ENCODE measurements around the gene CUL9.

GRCh38 chr6:43144879-43145278 is 37.1 kb upstream of the CUL9 start:
- TF ChIP-seq CTCF (conservative IDR thresholded peaks at IDR 0.05 in 1 of 2, IDR thresholded peaks at IDR 0.05 in 1 of 2; ENCODE audit: extremely low read depth in 1 of 2, insufficient read depth in 1 of 2, low read depth in 1 of 2, low read length in 2 of 2) (no peak), EZH2 (IDR thresholded peaks at IDR 0.05; ENCODE audit: borderline replicate concordance, low read length) (no peak)
